MM.1S (cell line): Measurements from ENCODE around the gene GPR183.

ENCODE experiments used
- DNase-seq: peaks from one replicate; pipeline ENCODE4 v3.0.0-alpha.2; 2015
- H2AFZ ChIP-seq: fragments of 300-600 bp; sonication (generic); 2 replicates; pipeline ENCODE4 v1.6.0; 2016; ENCODE audit warnings: antibody characterized with exemption, low read length
- H3F3A ChIP-seq: fragments of 300-600 bp; sonication (generic); 2 replicates; pipeline ENCODE4 v1.6.1; 2016; ENCODE audit warnings: mild to moderate bottlenecking, antibody characterized with exemption, low read length, moderate library complexity, mixed read lengths; ENCODE audit not compliant: insufficient read depth
- H3K27ac ChIP-seq: fragments of 300-600 bp; sonication (generic); 2 replicates; pipeline ENCODE4 v1.5.1; 2016; ENCODE audit warnings: mild to moderate bottlenecking, low read length
- H3K27me3 ChIP-seq: fragments of 300-600 bp; sonication (generic); replicated peaks from 2 replicates; pipeline ENCODE4 v1.6.0; 2016; ENCODE audit warnings: low read length; ENCODE audit not compliant: insufficient read depth
- H3K36me3 ChIP-seq: fragments of 300-600 bp; sonication (generic); replicated peaks from 2 replicates; pipeline ENCODE4 v1.6.1; 2016; ENCODE audit warnings: mild to moderate bottlenecking, low read length, mixed read lengths; ENCODE audit not compliant: insufficient read depth
- H3K4me1 ChIP-seq: fragments of 300-600 bp; sonication (generic); 2 replicates; pipeline ENCODE4 v1.6.1; 2016; ENCODE audit warnings: low read length, mixed read lengths
- H3K4me2 ChIP-seq: fragments of 300-600 bp; sonication (generic); 2 replicates; pipeline ENCODE4 v1.6.0; 2016; ENCODE audit warnings: low read depth, low read length
- H3K4me3 ChIP-seq: fragments of 300-600 bp; sonication (generic); 2 replicates; pipeline ENCODE4 v1.5.1; 2016; ENCODE audit warnings: low read length, mixed read lengths
- H3K79me2 ChIP-seq: fragments of 300-600 bp; sonication (generic); 2 replicates; pipeline ENCODE4 v1.6.1; 2016; ENCODE audit warnings: mixed run types, low read length, mixed read lengths
- H3K9ac ChIP-seq: fragments of 300-600 bp; sonication (generic); 2 replicates; pipeline ENCODE4 v1.6.1; 2016; ENCODE audit warnings: low read length, mixed read lengths
- H3K9me2 ChIP-seq: fragments of 300-600 bp; sonication (generic); replicated peaks from 2 replicates; pipeline ENCODE4 v1.6.1; 2016; ENCODE audit warnings: mild to moderate bottlenecking, low read length, mixed read lengths; ENCODE audit not compliant: insufficient read depth
- H3K9me3 ChIP-seq: fragments of 300-600 bp; sonication (generic); replicated peaks from 2 replicates; pipeline ENCODE4 v1.6.1; 2016; ENCODE audit warnings: mild to moderate bottlenecking, low read length, mixed read lengths; ENCODE audit not compliant: insufficient read depth
- H4K20me1 ChIP-seq: fragments of 300-600 bp; sonication (generic); 2 replicates; pipeline ENCODE4 v1.6.1; 2016; ENCODE audit warnings: mild to moderate bottlenecking, low read length, moderate library complexity, mixed read lengths; ENCODE audit not compliant: insufficient read depth
- CTCF ChIP-seq: fragments of 300-600 bp; sonication (generic); IDR thresholded peaks from 2 replicates; pipeline ENCODE4 v1.5.1; 2016; ENCODE audit warnings: antibody characterized with exemption, low read length, mixed read lengths
- EZH2 ChIP-seq: fragments of 300-600 bp; sonication (generic); optimal IDR thresholded peaks from 2 replicates; pipeline ENCODE3; 2017; ENCODE audit warnings: low read depth, mild to moderate bottlenecking, antibody characterized with exemption, low read length, mixed read lengths
- EZH2phosphoT487 ChIP-seq: fragments of 300-600 bp; sonication (generic); IDR thresholded peaks from 2 replicates; pipeline ENCODE4 v1.6.1; 2018; ENCODE audit warnings: antibody characterized with exemption, low read length

GPR183 gene

DNA sequence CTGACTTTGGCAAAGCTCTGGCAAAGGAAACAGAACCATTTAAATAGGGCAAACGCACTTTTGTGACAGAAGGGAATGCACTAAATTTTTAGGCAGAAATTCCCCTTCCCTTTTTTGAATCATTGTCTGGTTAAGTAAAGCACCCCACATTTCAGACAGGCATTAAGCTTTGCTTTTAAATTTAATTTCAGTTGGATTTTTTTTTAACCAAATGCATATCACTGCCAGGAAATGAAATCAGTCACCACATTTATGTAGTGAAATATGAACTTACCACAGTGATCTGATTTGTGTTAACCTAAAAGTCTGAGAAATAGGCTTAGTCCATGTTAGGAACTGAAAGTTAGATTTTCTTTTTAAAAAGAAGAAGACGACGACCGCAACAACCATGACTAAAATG, 10.8 kb downstream of the GPR183 start:
- Histone ChIP-seq H3K9me2 (no peaks in the 10 kb centered on the region), H3K79me2 (no peaks in the 10 kb centered on the region), H3K27ac (no peak overlapping the region), H3F3A (no peaks in the 10 kb centered on the region), H3K4me1 (no peaks in the 10 kb centered on the region), H3K9ac (no peak overlapping the region), H3K27me3 (no peaks in the 10 kb centered on the region), H3K36me3 (no peaks in the 10 kb centered on the region), H4K20me1 (0 out of 2 replicates have a peak, but pooled peaks cover 3% of the 10 kb centered on the region), H3K4me2 (no peak overlapping the region), H3K9me3 (no peaks in the 10 kb centered on the region), H2AFZ (no peak overlapping the region), H3K4me3 (no peak overlapping the region)
- TF ChIP-seq EZH2 (no peak), EZH2phosphoT487 (no peak)
- no peak for DNase-seq

- H3K4me2 ChIP-seq, result no peak overlapping the region
- no peaks in the 10 kb centered on the region for H3F3A ChIP-seq
- no peaks in the 10 kb centered on the region for H3K9me3 ChIP-seq
- no peak overlapping the region for H2AFZ ChIP-seq
- H3K36me3 ChIP-seq, result no peaks in the 10 kb centered on the region
- no peak for TF ChIP-seq CTCF
- no peak for TF ChIP-seq EZH2
- no peak for TF ChIP-seq EZH2phosphoT487
- no peak overlapping the region for H3K4me3 ChIP-seq
- no peaks in the 10 kb centered on the region for H3K9me2 ChIP-seq
- no peaks in the 10 kb centered on the region for H3K27me3 ChIP-seq
- H3K27ac ChIP-seq, result no peak overlapping the region
- DNase-seq, result no peak
- no peaks in the 10 kb centered on the region for H3K4me1 ChIP-seq
- H3K9ac ChIP-seq, result no peak overlapping the region
- no peaks in the 10 kb centered on the region for H3K79me2 ChIP-seq
- 0 out of 2 replicates have a peak, but pooled peaks cover 3% of the 10 kb centered on the region for H4K20me1 ChIP-seq
Observed at GRCh38 chr13:99295488-99296252, 11.5 kb downstream of the GPR183 start.

GRCh38 chr13:99294958-99295357, 12.2 kb downstream of the GPR183 start:
- no peaks in the 10 kb centered on the region for H3K36me3 ChIP-seq
- no peak overlapping the region for H3K4me2 ChIP-seq
- H3K9me2 ChIP-seq, result no peaks in the 10 kb centered on the region
- no peaks in the 10 kb centered on the region for H3K27me3 ChIP-seq
- no peaks in the 10 kb centered on the region for H3K9me3 ChIP-seq
- TF ChIP-seq EZH2 (no peak), CTCF (no peak), EZH2phosphoT487 (no peak)
- H3K27ac ChIP-seq, result no peak overlapping the region
- H3F3A ChIP-seq, result no peaks in the 10 kb centered on the region
- no peak for DNase-seq
- no peak overlapping the region for H2AFZ ChIP-seq
- 0 out of 2 replicates have a peak, but pooled peaks cover 3% of the 10 kb centered on the region for H4K20me1 ChIP-seq
- no peaks in the 10 kb centered on the region for H3K79me2 ChIP-seq
- H3K9ac ChIP-seq, result no peak overlapping the region
- no peak overlapping the region for H3K4me3 ChIP-seq
- no peaks in the 10 kb centered on the region for H3K4me1 ChIP-seq

DNA sequence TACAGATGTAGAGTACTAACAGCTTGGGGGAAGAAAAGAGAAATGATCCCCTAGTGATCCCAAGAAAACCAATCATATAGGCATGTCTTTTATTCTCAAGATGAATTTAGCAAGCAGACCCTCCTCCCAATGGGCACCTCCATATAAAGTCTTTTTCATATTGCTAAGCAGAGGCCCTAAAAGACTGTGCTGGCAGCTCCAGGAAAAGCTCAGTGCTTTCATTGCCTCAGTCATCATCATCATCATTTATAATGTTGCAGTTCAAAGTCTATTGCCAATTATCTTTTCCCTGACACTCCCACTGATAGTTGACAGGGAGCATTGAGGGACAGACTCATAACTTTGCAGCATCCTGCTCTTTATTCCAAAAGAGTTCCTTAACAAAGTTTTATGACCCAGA, 13.0 kb downstream of the GPR183 start:
- Histone ChIP-seq H3K27me3 (no peaks in the 10 kb centered on the region), H3K36me3 (no peaks in the 10 kb centered on the region), H3K27ac (no peak overlapping the region), H3K4me3 (no peak overlapping the region), H3K79me2 (no peaks in the 10 kb centered on the region), H3K4me2 (no peak overlapping the region), H3F3A (no peaks in the 10 kb centered on the region), H3K9ac (no peak overlapping the region), H3K9me2 (no peaks in the 10 kb centered on the region), H2AFZ (no peak overlapping the region), H3K9me3 (no peaks in the 10 kb centered on the region), H4K20me1 (0 out of 2 replicates have a peak, but pooled peaks cover 3% of the 10 kb centered on the region), H3K4me1 (no peaks in the 10 kb centered on the region)
- TF ChIP-seq EZH2phosphoT487, result no peak
- TF ChIP-seq CTCF, result no peak
- TF ChIP-seq EZH2, result no peak
- DNase-seq, result no peak
